Ureter (tissue), 1 donor: ENCODE data around the gene PRIMPOL. TPM values are rescaled to one million over a fixed set of nuclear protein-coding genes. Genes with fewer than 3 reads are reported as not detected.
"Not testable (repeated sequence)": the region's sequence is repeated elsewhere in the genome, so short reads cannot be mapped to it uniquely, and the experiment has no call there.

ENCODE experiments used
- DNase-seq: peaks from one replicate; pipeline ENCODE4 v3.0.0-alpha.2; 2020; ENCODE audit warnings: low spot score
- total RNA-seq: library from RNA; stranded (reverse); gene quantifications from one replicate; pipeline ENCODE4 v1.2.4, GENCODE V29; 2023
- donor health status: DM: yes; HTN: yes; CAD: no.

Gene PRIMPOL
- total RNA-seq = 20.3 TPM

DNA sequence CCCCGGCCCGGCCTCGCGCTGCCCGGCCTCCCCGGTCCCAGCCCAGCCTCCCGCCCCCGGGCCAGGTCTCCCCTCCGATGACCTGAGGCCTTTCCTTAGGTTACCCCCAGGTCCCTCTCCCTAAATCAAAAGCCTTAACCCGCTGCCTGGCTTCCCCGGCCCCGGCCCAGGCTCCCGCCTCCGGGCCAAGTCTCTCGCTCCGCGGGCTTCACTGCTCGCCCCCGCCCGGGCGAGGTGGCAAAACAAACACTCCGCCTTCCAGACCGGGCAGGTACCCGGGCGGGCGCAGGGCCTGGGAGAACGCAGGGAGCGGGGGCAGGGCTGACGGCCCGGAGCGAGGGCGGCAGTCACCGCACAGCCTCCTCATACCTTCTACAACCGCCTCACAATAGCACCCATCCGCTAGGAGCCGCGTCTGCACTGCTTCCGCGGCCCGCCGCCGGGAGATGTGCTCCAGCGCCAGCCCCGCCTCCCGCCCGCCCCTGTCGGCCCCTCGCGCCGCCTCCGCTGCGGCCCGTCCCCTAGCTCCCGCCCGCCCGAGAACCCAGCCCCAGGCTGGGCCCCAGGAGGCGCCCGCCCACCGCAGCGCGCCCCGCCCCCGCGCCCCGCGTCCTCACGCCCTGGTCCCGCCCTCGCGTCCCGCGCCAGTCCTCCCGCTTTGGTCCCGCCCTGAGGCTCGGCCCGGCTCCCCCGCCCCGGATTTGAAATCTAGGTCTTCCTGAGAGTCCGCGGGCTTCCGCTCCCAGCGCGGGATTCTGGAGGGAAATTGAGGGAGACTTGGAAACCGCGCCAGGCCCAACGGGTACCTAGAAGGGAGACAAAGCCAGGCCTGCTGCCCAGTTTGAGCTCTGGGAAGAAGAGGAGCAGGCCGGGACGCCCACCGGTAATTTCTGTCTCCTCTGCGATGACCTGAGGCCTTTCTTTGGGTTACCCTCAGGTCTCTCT lies at the start of gene PRIMPOL, which contains the start of gene CASP3:
TSS of gene PRIMPOL (plus strand) at position 713 of the 945 bp plus-strand sequence. CDS start 7,403 bp downstream, outside the sequence.
TSS of gene CASP3 (minus strand) at position 422 of the 945 bp plus-strand sequence. CDS start 10,994 bp downstream, outside the sequence.
- peak; percentile 96 for DNase-seq

- DNase-seq = not testable (repeated sequence)
Measured at GRCh38 chr4:184600982-184601381, 48.6 kb upstream of the PRIMPOL start.

- DNase-seq = not testable (repeated sequence)
Measured at GRCh38 chr4:184602857-184603256, 46.7 kb upstream of the PRIMPOL start.

DNA sequence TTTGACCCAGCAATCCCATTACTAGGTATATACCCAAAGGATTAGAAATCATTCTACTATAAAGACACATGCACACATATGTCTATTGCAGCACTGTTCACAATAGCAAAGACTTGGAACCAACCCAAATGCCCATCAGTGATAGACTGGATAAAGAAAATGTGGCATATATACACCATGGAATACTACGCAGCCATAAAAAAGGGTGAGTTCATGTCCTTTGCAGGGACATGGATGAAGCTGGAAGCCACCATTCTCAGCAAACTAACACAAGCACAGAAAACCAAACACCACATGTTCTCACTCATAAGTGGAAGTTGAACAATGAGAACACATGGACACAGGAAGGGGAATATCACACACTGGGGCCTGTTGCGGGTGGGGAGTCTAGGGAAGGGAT lies 42.1 kb upstream of the PRIMPOL start:
- DNase-seq = not testable (repeated sequence)

DNA sequence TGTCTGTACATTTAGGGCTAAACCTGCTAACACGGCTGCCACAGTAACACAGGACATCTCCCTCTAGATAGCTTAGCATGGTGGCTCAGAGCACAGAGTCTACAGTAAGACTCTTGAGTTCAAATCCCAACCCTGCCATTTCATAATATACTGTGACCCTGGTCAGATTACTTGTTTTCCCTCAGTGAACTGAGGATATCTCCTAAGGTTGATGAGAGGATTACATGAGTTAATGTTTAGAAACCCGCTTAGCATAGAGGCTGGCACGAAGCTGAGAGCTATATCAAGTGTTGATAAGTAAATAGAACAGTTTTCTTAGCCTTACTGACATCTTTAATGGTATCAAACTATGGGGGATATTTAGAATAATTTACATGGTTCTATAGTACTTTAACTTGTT lies 37.5 kb upstream of the PRIMPOL start:
- DNase-seq = no peak

GRCh38 chr4:184613405-184613804 lies 36.1 kb upstream of the PRIMPOL start:
- no peak for DNase-seq

DNA sequence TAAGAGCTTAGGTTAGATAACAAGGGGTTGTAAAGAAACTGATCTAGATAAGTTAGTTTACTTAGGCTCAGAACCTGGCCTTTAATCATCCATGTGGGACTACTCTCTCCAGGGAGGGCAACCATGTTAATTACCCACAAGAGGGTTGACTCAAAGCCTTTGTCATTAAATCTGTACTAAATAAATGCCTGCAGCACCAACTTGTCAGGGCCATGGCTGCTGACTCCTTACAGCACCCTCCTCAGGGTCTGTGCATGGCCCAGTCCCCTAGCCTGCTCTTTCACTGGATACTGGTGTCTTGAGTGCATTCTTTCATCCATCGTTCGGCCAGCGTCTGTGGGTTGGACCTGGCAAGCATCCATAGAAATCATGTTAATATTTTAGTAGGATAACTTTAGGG lies 35.0 kb upstream of the PRIMPOL start:
- DNase-seq = no peak

DNA sequence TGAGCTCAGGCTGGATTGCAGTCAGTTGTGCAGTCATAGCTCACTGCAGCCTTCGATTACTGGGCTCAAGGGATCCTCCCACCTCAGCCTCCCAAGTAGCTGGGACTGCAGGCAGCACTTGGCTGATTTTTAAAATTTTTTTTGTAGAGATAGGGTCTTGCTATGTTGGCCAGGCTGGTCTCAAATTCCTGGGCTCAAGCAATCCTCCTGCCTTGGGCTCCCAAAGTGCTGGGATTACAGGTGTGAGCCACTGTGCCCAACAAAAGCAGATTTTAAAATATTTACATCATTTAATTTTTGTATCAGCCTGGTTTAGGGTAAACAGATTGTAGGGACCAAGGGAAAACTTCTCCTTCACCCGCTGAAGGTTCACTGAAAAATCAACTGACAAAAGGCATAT lies 33.4 kb upstream of the PRIMPOL start:
- not testable (repeated sequence) for DNase-seq

DNA sequence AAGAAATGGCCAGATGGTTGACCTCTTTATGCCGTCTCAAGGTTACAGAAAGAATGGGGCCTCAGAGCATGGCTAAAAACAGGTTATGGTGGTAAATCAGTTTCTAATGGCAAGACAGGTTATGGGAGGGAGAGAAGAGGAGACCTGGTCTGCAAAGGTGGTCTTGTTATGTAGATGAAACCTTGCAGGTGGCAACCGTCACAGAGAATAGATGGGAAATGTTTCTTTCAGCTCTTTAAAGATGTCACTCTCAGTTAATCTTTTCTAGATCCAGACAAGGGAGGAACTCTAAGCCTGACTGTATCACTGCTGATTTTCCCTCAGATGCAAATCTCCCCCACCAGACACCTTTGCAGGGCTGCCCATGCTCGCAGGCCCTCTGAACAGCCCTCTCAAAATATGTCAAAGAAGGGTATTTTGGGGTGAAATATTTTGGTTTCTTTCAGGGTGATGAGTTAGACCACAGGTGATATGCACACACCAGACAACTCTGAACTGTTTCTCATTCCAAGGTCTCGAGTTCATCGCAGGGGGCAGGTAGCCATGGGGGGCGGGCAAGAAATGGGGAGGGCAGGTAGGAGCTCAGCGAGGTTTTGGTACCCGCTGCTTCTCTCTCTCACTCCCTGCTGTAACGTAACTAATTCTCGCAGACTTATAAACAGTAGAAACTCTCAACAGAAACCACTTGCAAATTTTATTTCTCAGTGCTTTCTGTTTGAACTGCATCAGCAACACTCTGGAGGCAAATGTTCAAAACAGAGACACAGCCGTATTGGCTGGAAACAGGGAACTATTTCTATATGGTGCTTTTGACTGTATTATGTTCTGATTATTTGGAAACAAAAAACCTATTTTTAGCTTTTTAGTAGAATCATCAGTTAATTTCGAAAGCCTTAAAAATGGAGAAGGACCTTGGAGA lies 32.6 kb upstream of the PRIMPOL start:
- no peak for DNase-seq

- no peak for DNase-seq
Measured at GRCh38 chr4:184617600-184618196, 31.8 kb upstream of the PRIMPOL start.

GRCh38 chr4:184620212-184620867 lies 29.2 kb upstream of the PRIMPOL start:
- DNase-seq = no peak

- DNase-seq = no peak
Measured at GRCh38 chr4:184621518-184621917, 28.0 kb upstream of the PRIMPOL start.

- not testable (repeated sequence) for DNase-seq
Measured at GRCh38 chr4:184624504-184624903, 25.0 kb upstream of the PRIMPOL start.

DNA sequence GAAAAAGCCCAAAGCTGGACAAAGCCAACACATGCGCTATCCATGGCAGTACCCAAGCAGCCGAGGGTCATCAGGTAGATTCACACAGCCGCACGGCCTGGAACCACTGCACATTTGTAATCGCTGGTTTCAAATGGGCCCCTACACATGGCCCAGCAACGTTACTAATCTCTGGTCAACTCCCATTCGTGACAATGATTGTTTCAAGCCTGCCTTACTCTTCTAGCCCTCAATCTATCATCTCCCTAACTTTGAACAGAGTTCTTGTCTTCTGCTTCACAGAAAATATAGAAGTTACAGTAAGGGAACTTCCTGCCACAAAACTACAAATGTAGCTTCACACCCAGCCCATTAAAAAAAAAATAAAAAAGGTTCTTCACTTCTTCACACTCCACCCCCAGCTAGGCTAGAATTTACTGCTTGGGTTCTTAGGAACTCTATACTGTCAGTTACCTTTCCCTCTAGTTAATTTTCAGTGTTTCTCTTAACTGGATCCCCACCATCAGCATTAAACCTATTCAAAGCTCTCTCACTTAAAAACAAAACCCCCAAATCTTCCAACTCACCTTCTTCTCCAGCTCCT lies 24.5 kb upstream of the PRIMPOL start:
- no peak for DNase-seq

DNA sequence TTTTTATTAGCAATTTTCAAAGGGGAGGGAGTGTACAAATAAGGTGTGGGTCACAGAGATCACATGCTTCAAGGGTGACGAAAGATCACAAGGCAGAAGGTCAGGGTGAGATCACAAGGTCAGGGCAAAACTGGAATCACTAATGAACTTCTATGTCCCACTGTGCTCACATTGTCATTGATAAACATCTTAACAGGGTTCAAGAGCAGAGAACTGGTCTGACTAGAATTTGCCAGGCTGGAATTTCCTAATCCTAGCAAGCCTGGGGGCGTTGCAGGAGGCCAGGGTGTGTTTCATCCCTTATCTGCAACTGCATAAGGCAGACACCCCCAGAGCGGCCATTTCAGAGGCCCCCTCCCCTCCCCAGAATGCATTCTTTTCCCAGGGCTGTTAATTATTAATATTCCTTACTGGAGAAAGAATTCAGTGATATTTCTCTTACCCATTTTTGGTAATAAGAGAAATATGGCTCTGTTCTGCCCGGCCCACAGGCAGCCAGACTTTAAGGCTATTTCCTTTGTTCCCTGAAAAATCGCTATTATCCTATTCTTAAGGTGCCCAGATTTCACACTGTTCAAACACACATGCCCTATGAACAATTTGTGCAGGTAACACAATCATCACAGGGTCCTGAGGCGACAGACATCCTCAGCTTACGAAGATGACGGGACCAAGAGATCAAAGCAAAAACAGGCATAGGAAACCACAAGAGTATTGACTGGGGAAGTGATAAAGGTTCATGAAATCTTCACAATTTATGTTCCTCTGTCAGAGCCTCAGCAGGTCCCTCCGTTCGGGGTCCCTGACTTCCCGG lies 23.5 kb upstream of the PRIMPOL start:
- not testable (repeated sequence) for DNase-seq

GRCh38 chr4:184628103-184628502 lies 21.4 kb upstream of the PRIMPOL start:
- DNase-seq = no peak

GRCh38 chr4:184632842-184633241 lies 16.7 kb upstream of the PRIMPOL start:
- DNase-seq = no peak

DNA sequence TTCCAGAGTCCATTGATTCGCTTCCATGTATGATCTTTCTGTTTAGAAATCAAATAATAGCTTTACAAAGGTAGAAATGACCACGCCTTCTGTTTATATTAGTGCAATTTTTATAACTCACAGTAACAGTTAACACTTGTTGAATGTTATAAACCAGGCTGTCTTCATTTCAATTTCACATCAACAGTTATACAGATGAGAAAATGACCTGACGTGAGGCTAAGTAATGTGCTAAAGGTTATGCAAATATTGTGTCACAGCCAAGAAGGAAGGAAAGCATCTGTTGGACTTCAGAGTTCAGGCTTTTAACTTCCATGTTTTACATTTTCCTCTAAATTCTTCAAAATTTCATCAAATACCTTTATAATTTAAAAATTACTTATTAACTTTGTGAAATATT lies 14.2 kb upstream of the PRIMPOL start:
- DNase-seq = no peak

DNA sequence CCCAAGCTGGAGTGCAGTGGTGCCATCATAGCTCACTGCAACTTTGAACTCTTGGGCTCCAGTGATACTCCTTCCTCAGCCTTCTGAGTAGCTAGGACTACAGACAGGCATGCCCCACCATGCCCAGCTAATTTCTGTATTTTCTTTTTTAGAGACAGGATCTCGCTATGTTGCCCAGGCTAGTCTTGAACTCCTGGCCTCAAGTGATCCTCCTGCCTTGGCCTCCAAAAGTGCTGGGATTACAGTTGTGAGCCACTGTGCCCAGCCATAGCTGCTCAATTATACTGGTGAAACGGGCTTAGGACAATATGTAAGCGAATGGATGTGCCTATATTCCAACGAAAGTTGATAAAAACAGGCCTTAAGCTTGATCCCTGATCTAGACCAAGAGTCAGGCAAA lies 13.4 kb upstream of the PRIMPOL start:
- no peak for DNase-seq

DNA sequence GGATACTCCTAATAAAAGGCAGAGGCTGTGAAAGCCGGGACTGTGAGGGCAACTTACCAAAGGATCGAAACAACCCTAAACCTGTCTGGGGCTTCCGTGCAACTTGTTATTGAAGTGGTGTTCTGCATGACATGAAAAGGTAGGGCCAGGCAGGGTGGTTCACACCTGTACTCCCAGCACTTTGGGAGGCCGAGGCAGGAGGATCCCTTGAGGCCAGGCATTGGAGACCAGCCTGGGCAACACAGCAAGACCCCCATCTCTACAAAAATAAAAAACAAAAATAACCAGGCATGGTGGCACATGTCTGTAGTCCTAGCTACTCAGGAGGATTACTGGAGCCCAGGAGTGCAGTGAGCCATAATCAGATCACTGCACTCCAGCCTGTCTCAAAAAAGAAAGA lies 12.6 kb upstream of the PRIMPOL start:
- no peak for DNase-seq
